GM18907 (cell line): ENCODE data around the gene PPFIA2.

Experiments used
- ATAC-seq: cut with Tn5 transposase; IDR thresholded peaks from one replicate; pipeline ENCODE4 v1.9.1; 2021; ENCODE audit warnings: mild to moderate bottlenecking, moderate library complexity; ENCODE audit not compliant: unreplicated experiment

Gene PPFIA2

GRCh38 chr12:81564237-81564636, 194.9 kb downstream of the PPFIA2 start:
- no peak for ATAC-seq

GRCh38 chr12:81558031-81558430, 201.1 kb downstream of the PPFIA2 start:
- no peak for ATAC-seq

DNA sequence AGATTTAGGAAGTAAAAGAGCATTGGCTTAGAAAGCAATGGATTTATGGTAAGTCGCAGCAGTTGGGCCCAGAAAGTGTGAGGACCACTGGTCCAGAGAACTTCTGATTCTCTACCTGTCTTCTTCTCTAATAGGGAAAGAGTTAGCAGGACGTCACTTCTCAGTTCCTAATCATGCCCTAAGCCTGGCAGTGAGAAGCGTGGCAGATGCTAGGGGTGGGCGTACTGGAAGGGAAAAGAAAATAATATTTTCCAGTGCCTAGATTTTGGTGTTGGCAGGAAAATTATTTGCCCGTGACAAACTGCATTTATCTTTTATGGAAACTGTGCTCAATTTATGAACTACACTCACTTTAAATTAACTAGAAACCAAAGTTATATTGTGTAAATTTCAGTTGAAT, 212.3 kb downstream of the PPFIA2 start:
- ATAC-seq: no peak

DNA sequence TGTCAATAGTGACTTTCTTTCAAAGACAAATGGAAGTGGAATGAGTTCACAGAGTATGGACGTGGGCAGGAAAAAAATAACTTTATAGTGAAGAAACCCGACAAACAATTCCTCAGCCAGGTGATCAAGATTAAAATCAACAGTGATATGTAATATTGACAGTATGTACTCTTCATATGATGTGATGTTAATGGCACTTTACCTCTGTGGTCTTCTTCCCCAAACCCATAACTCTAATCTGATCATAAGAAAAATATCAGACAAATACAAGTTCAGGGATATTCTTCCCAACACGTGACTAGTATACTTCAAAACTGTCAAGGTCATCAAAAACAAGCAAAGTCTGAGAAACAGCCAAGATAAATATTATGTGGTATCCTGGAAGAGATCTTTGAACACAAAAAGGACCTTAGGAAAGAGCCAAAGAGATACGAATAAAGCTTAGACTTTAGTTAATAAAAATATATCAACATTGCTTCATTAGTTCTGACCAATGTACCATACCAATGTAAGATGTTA, 215.5 kb downstream of the PPFIA2 start:
- ATAC-seq: no peak

DNA sequence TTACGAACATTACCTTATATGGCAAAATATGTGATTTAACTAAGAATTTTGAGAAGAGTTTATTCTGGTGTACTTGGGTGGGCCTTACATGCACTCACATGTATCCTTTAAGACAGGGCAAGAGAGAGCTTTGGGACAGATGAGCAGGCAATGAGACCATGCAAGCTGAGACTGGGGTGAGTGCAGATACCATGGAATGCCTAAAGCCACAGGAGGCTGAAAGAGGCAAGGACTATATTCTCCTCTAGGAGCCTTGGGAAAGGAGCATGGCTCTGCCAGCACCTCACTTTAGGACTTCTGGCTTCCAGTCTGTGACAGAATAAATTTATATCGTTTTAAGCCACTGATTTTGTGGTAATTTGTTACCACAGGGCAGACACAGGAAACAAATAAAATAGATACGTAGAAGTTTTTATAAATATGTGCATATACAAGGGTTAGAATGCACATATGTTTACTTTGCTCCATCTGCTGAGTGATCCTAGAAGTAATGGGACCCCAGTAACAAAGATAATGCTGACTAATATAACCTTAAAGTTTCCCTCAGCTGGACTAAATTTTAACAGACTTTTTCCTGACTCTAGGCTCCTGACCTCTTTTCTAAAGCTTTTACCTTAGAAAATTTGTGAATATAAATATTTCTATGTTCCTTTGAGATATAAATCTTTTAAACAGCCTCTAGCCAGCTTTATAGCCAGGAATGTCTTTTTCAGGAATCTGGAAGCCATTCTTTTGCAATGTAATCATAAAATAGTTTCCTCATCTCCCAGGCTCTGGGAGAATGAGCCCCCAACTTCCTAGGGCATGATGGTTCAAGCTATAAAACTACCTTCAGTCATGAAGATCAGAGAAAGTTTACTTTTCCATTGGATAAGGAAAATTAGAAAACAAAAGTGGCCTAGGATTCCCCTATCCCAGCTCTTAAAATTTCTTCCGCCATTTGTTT, 216.8 kb downstream of the PPFIA2 start:
- no peak for ATAC-seq

DNA sequence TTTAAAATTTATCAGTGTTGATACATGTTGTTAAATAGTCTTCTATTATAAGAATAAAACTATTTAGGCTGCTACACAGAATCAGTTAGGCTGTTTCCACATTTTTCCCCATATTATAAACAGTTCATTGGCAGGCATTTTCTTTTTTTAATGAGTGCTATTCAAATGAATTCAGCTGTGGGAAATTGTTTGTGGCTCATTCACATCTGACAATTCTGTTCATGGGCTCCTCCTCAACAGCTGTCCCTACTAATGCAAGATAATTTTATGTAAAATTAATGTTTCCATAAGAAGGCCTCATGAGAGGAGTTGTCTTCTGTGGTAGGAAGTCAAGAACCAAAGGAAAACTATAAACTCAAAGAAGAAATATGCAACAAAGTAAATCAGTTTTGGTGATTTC, 218.0 kb downstream of the PPFIA2 start:
- ATAC-seq: no peak

DNA sequence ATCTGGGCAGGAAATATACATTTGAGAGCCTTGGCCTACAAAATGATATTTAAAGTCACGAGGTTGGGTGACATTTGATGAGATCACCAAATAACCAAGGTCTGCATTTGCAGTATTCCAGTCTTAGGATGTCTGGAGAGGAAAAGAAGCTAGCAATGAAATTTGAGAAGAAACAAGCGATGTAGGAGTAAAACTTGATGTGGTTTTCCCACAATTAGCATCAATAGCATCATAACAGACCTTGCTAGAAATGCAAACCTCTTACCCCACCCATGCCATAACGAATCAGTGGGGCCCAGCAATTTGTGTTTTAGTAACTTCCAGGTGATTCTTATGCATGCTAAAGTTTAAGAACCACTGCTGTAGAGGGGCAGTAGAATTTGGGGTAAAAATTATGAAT, 219.9 kb downstream of the PPFIA2 start:
- no peak for ATAC-seq

DNA sequence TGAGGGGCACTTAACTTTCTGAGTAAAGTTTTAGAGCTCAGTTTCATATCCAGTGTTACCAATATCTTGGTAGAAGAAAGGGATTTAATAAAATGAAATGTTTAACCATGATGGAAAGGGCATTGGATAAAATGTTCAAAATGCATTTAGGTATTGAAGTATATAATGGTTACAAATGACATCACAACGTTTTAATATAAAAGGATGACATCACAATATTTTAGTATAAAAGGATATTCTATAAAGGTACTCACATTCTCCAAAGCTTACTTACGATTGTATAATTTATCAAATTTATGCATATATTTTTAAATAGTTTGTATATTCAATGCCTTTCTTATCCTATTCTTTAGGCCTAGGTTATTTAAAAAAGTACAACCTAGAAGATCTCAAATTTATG, 226.1 kb downstream of the PPFIA2 start:
- ATAC-seq: no peak

- ATAC-seq: no peak
Observed at GRCh38 chr12:81530352-81530751, 228.8 kb downstream of the PPFIA2 start.

DNA sequence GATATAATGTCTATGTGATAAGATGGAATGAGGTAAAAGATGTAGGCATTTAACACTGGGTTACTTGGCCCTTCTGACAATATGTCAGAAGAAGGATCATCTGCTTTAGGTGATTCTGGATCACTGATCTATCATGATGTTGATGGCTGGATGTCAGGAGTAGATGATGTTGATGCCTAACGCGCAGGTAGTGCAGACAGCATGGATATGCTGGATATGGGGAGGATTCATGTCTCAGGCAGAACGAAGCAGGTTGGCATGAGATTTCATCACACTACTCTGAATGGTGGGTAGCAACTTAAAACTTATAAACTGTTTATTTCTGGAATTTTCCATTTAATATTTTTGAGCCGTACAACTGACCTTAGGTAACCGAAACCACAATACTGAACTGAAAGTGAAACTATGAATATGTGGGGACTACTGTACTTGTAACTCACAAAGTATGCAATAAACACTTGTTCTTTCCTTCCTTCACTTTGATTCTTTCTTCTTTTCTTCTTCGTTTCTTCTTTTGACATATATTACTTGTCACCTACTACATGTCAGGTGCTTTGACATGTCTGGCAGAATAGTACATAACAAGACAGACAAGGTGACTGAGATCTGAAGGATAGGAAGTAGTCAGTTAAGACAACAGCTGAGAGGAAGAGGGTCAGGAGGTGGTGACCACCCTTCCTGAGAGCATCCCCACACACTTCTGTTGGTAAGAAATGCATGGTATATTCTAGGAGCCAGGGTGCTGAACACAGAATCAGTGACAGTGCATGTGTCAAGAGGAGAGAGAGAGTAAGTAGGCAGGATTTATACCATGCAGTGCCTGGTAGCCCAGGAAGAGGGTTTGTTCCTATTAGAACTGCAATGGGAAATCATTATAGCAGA, 238.8 kb downstream of the PPFIA2 start:
- ATAC-seq: peak; percentile 88

GRCh38 chr12:81518638-81519037, 240.5 kb downstream of the PPFIA2 start:
- no peak for ATAC-seq

GRCh38 chr12:81517296-81517695, 241.9 kb downstream of the PPFIA2 start:
- no peak for ATAC-seq

DNA sequence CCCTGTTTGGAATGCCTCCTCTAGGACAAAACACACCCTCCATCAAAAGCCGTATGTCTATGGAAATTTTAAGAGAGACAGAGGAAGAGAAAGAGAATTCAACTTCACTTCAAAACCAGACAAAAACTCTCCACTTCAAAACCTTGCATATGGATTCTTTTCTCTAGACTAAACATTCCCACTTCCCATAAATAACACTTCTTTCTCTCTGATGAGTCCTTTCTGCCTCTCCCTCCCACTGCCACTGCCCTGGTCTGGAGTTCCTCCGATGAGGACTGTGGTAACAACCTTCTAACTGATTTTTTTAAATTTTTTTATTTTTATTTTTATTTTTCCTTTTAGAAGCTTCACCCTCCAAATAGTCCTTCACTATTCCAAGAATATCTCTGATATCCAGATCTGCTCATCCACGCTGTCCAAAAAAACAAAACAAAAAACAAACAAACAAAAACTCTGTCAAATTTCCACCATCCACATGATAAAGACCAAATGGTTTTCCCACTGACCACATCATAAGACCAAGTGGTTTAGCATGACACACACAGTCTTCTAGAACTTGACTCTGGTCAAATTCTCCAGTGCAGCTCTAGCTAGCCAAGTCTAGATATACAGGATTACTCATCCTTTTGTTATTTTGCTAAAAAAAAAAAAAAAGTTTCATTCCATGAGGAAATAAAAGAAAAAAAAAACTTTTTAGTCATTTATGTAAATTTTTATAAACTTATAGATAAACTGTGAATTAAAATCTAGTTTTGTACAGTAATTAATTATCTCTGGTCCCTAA, 256.0 kb downstream of the PPFIA2 start:
- no peak for ATAC-seq

- ATAC-seq: no peak
Observed at GRCh38 chr12:81500788-81501187, 258.4 kb downstream of the PPFIA2 start.

DNA sequence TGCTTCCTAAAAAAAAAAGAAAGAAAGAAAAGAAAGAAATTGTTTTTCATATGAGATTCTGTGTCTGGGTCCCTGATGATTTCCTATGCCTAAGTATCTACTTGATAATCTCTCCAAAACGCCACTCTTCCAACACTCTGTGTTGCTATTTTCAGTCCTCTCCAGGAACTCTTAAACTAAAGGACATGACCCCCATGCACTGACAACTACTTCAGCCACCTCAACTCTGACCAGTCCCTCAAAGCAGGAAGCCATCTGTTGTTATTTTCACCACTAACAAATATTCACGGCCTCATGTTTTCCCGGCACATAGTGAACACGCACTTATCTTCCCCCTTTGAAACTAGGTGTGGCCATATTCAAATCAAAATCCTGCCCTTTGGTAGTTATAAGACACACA, 259.3 kb downstream of the PPFIA2 start:
- ATAC-seq: no peak

DNA sequence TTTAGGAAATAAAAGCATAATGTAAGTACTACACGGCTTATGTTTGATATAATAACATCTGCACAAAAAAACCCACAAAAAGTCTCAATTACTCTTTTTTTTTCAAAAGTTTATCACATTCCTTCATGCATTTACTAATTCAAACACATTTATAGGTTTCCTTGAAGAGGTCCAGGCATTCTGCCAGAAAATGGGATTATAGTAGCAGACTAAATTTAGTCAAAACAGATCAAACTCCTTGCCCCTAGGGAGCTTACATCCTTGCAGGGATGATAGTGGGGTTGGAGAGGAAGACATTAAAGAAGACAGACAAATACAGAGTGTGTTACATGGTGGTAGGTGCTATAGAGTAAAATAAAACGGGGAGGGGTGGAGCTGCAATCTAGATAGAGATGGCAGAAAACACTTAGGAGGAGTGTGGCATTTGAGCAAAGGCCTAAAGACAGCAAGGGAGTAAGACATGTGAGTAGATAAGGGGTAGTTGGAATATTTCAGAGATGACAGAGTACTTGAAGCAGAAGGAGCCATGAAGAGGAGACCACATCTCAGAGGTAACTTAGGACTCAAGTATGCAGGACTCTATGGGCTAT, 266.9 kb downstream of the PPFIA2 start:
- ATAC-seq: no peak

DNA sequence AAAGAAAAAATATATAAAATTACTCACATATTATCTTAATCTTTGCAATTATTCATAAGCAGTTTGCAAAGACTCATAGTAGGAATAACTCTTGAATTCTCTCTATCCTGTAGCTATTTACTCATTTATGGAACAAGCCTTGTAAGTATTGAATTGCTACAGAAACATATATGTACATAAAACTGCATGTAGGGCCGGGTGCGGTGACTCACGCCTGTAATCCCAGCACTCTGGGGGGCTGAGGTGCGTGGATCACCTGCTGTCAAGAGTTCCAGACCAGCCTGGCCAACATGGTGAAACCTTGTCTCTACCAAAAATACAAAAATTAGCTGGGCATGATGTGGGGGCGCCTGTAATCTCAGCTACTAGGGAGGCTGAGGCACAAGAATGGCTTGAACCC, 286.2 kb downstream of the PPFIA2 start:
- no peak for ATAC-seq

DNA sequence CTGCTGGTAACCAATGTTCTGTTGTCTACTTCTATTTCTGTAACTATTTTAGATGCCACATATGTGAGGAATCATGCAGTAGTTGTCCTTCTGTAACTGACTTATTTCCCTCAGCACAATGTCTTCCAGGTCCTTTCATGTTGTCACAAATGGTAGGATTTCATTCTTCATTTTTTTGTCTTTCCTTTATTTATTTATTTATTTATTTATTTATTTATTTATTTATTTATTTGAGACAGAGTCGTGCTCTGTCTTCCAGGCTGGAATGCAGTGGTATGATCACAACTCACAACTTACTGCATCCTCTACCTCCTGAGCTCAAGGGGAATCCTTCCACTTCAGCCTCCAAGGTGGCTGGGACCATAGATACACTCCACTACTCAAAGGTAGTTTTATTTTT, 288.2 kb downstream of the PPFIA2 start:
- no peak for ATAC-seq

- no peak for ATAC-seq
Observed at GRCh38 chr12:81468206-81468605, 290.9 kb downstream of the PPFIA2 start.

- ATAC-seq: no peak
Observed at GRCh38 chr12:81465876-81466275, 293.3 kb downstream of the PPFIA2 start.
